ENCODE results near the gene HMCN1.

- TF ChIP-seq CTCF (IDR thresholded peaks at IDR 0.05), result no peak
- TF ChIP-seq POLR2A (IDR thresholded peaks at IDR 0.05), result no peak
Measured at GRCh38 chr1:185972096-185972850, 238.1 kb downstream of the HMCN1 start.

Measured in thyroid gland (tissue), 4 donors.